Right forelimb (tissue), 1 donor: ENCODE data around the gene TMEM183A.
"Not testable (repeated sequence)": the region's sequence is repeated elsewhere in the genome, so short reads cannot be mapped to it uniquely, and the experiment has no call there.

ENCODE experiments used
- DNase-seq: peaks from one replicate; pipeline ENCODE4 v3.0.0-alpha.2; 2018

TMEM183A gene

DNA sequence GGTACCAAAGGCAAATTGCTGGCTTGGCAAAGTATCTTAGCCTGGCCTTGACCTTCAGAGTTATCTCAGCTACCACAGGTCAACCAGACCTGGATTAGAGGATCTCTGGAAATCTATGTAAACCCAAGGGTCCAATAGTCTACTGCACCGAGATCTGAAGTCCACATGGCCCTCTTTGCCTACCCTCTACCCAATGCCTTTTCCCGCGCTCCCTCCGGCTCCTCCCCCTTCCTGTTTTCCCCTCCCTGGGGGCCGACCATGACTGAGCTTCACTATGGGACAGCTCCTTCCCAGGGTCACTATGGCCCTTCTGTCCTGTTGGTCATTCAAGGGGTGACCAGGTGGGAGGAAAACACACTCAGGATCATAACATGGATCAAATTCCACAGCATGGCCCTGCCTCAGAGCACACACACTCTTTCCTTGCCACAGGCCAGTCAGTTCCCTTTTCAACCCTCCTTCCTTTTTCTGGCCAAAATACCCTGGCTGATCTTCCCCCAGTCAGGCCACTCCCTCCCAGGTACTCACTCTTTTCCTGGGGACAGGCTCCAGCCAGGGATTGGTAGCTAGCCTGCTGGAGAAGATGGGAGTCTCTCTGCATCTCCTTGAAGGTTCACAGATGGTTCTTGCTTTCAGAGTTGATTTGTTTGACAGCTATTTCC is 19.1 kb upstream of the TMEM183A start:
- no peak for DNase-seq

DNA sequence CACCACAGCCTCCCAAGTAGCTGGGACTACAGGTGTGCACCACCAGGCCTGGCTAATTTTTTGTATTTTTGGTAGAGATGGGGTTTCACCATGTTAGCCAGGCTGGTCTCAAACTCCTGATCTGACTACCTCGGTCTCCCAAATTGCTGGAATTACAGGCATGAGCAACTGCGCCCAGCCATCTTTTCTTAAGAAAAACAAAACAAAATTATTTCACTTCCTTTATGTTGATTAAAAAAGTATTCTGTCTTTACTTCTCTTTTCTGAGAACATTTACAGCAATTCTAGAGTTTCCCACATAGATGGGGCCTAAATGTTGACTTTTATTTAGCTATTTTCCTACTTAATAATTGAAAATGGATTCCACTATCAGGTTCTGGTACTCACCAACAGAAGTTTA is 17.3 kb upstream of the TMEM183A start:
- no peak for DNase-seq

DNA sequence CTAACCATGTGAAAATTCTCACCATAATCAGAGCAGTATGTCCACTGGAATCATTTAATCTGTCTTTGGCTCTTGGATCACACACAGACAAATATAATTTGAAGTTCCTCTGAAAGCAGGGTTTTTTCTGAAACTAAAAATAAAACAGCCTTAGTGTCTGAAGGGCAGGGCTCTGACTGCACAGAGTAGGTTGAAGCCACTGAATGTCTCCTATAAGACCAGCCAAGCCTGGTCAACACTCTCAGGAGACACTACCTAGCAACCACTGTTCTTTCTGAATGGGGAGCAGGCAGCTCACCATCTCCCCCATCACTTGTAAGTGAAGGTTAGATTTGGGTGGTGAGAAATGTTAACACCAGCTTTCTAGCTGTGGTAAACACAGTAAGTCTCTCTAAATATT is 16.1 kb upstream of the TMEM183A start:
- DNase-seq = no peak

DNA sequence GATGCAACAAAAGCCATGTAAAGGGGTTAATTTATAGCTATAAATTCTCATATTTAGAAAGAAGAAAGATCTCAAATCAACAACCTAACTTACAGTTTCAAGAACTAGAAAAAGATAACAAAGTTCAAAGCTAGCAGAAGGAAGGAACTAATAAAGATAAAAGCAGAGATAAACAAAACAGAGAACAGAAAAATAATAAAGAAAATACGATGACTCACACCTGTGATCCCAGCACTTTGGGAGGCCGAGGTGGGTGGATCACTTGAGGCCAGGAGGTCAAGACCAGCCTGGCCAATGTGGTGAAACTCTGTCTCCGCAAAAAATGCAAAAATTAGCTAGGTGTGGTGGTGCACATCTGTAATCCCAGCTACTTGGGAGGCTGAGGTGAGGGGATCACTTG is 12.4 kb upstream of the TMEM183A start:
- DNase-seq = no peak

DNA sequence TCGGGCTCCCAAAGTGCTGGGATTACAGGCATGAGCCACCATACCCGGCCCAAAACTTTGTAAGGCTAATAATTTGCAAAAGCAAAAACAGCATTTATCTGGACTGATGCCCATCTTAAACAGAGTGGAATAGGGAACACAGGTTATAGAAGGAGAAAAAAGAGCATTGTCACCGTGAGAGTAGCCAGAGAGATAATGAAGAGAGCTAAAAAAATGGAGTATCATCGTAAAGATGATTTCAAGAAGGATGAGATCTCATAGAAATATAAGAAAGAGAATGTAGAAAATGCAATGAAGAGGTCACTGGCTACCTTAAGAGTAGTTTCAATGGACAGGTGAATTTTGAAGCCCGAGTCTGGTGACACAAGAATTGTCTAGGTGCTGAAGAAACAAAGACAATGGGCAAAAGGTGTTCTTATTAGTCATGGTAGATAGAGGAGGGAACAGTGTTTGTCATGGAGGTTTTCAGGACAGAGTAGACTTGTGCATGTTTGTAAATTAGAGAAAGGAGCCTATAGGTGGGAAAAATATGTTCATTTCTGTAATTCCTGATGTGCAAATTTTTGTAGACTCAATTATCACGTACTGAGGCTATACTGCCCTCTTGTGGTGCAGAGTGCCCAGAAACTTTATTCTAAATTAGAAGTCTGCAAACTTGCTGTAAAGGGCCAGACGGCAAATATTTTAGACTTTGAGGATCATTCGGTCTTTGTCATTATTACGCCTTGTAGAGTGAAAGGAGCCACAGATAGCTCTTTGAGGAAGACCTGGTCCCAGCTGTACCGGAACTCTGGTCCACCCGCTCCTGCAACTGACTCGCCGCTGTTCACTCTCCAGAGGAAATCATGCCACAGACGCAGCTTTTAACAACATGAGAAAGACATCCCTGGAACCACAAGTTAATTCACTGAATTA is 8.1 kb upstream of the TMEM183A start:
- peak; percentile 62 for DNase-seq

DNA sequence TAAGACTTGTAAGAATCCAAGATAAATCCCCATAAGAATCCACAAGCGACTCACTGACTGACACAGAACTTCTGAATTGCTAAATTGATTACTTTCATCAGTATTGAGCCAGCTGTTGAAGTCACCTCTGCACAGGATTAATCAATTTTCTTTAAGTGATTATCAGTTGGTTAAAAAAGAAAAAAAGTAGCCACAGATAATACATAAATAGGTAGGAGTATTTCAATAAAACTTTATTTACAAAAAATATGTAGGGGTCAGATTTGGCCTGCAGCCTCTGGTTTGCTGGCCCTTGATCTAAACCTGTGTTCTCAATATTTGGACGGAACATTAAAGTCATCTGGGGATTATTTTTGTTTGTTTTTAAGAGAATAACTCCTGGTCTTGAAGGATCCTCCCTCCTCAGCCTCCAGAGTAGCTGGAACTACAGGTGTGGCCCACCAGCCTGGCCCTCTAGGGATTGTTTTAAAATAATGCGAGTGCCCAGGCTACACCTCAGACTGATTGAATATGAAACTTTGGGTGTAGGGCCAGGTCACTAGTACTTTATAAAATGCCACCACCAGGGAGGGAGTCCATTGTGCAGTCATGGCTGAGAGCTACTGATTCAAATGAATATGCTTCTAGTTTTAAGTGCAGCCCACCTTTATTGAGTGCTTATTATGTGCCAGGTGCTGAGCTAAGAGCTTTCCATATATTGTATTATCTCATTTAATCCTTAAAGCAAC is 6.8 kb upstream of the TMEM183A start:
- DNase-seq = no peak

DNA sequence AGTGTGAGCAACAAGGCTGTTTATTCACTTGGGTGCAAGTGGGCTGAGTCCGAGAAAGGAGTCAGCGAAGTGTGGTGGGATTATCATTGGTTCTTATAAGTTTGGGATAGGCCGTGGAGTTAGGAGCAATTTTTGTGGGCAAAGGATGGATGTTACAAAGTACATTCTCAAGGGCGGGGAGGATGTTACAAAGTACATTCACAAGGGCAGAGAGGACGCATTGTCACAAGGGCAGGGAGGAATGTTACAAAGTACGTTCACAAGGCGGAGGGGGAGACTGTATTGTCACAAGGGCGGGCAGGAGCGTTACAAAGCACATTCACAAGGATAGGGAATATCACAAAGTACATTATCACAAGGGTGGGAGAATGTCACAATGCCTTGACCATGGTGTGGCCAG is 5.2 kb upstream of the TMEM183A start:
- DNase-seq = no peak

DNA sequence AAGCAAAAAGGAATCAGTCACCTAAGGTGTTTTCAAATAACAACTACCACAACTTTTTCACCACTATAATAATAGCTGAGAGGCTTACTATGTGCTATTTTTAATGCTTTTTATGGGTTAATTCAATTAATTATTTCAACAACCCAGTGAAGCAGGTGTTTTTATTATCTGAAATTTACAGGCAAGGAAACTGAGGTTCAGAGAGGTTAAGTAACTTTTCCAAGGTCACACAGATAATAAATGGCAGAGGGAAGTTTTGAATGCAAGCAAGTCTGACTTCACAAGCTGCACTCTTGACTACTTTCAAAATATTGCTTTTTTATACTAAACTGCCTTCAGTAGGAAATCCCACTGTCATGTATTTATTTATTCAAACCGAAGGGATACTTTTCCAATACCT is 4.2 kb upstream of the TMEM183A start:
- no peak for DNase-seq

DNA sequence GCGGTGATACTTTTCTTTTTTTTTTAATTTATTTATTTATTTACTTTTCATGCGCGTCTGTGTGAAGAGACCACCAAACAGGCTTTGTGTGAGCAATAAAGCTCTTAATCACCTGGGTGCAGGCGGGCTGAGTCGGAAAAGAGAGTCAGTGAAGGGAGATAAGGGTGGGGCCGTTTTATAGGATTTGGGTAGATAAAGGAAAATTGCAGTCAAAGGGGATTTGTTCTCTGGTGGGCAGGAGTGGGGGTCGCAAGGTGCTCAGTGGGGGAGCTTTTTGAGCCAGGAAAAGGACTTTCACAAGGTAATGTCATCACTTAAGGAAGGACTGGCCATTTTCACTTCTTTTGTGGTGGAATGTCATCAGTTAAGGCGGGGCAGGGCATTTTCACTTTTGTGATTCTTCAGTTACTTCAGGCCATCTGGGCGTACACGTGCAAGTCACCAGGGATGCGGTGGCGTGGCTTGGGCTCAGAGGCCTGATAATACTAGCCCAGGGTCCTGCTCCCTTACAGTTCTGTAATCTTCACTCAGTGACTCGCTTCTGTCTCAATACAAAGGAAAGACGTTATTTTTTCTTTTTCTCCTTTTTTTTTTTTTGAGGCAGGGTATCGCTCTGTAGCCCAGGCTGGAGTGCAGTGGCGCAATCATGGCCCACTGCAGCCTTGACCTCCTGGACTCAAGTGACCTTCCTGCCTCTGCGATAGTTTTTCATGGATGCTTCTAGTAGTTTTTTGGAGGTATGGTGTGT is 1.6 kb upstream of the TMEM183A start:
- not testable (repeated sequence) for DNase-seq

DNA sequence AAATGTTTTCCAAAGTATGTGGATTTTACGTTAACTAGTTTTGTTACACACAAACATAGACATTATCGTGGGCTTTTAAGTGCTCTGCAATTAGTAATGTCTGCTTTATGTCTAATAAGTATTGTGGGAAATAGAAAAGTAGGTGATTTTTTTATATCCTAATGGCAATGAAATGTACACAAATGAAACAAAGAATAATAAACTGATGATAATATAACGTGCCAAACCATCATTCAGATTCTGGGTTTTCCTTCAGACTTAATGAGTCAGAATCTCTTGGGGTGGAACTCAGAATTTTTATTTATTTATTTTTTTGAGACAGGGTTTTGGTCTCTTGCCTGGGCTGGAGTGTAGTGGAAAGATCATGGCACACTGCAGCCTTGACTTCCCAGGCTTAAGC is 2.0 kb downstream of the TMEM183A start:
- DNase-seq = no peak

DNA sequence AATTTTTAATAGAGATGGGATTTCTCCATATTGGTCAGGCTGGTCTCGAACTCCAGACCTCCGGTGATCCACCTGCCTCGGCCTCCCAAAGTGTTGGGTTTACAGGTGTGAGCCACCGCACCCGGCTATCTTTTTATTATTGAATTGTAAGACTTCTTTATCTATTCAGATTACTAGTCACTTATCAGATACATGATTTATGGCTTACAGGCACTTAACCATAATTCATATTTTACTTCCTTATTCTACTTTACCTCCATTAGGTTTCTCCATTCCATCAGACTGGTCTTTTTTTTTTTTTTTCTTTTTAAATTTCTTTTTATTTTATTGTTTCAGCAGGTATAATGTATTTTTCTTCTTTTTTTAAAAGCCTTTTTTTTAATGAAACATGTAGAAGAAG is 4.4 kb downstream of the TMEM183A start:
- no peak for DNase-seq

DNA sequence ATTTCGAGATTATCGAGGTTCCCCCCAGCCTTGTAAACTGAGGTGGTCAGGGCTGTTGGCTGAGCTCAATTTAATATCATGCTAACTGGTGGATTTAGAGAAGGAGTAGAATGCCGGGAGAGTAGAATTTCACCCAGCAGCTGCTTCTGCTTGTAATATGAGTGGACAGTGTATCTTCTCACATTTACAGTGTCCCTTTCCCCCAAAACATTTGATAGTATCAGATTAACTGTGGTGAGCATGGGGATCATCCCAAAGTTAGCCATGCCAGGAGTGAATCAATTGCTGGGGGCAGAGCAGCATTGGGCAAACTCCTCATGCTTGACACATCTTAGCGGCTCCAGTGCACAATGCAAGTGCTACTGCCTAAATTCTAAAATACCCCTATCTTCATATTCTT is 9.9 kb downstream of the TMEM183A start:
- no peak for DNase-seq

DNA sequence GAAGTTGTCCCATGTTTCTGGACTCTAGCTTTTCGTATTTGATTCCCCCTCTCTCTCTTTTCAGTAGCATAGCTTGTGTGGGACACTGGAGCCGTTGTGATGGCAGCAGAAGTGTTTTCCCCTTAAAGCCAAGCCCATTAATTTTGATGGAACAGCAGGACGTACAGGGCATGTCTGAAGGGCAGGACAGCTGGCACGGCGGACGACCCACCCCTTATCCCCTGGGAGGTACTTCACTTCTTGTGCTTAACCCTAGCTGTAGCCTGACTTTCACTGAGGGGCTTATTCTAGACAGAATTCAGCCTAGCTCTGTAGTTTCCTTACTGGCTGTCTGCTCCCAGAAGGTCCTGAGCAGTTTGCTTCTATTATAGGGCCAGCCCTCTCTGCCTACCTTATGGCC is 10.5 kb downstream of the TMEM183A start:
- no peak for DNase-seq

DNA sequence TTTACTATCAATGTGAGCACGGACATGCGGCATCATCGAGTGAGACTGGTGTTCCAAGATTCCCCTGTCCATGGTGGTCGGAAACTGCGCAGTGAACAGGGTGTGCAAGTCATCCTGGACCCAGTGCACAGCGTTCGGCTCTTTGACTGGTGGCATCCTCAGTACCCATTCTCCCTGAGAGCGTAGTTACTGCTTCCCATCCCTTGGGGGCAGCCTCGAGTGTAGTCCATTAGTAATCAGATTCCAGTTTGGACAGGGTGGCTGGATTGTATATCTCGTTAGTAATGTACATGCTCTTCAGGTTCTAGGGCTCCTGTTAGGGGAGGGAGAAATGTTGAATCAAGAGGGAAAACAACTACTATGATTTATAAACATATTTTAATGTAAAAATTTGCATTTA is 15.7 kb downstream of the TMEM183A start:
- not testable (repeated sequence) for DNase-seq

DNA sequence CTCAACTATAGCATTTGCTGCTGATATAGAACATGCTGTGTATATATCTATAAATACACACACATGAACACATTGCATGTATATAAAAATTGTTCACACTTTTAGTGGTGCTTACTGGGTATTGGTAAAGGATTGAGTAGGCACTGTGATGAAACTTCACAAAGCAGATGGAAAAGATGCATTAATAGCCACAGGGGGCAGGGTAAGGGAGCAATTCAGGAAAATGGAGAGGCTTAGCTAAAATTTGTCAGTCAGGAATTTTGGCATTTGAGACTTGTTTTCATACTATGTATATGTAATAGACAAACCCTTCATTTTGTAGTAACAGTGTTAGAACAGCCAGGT is 18.5 kb downstream of the TMEM183A start:
- no peak for DNase-seq

DNA sequence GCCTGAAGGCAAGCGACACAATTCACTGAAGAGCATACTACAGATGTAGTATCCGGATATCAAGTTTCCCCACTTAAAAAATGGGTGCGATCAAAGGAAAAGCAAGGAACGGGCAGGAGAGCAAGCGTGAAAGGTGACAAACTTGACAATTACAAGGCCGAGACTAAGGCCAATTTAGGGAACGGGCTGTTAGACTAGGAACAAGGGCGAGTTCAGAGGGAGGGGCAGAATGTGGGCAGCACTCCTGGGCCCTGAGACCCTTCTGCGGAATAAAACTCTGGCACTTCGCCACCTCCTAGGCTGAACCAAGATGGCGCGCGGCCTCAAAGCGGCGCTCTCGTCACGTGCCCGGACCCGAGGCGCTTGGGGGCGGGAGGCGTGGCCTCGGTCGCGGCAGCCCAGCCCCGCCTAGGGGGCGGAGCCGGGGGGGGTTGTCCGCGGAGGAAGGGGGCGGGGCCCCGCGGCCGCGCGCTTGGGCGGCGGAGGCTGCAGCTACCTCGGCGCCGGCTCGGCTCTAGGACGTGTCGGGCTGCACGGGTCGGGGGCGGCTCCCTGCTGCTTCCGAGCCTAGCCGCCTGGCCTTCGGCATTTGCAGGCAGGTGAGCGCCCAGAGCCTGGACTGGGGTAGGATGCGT is 19.0 kb downstream of the TMEM183A start, which contains the start of gene PPFIA4:
Gene PPFIA4, plus strand, starts transcription at position 461 of the 635 bp plus-strand sequence. CDS start 12,518 bp downstream, outside the sequence.
- DNase-seq = peak; percentile 94

DNA sequence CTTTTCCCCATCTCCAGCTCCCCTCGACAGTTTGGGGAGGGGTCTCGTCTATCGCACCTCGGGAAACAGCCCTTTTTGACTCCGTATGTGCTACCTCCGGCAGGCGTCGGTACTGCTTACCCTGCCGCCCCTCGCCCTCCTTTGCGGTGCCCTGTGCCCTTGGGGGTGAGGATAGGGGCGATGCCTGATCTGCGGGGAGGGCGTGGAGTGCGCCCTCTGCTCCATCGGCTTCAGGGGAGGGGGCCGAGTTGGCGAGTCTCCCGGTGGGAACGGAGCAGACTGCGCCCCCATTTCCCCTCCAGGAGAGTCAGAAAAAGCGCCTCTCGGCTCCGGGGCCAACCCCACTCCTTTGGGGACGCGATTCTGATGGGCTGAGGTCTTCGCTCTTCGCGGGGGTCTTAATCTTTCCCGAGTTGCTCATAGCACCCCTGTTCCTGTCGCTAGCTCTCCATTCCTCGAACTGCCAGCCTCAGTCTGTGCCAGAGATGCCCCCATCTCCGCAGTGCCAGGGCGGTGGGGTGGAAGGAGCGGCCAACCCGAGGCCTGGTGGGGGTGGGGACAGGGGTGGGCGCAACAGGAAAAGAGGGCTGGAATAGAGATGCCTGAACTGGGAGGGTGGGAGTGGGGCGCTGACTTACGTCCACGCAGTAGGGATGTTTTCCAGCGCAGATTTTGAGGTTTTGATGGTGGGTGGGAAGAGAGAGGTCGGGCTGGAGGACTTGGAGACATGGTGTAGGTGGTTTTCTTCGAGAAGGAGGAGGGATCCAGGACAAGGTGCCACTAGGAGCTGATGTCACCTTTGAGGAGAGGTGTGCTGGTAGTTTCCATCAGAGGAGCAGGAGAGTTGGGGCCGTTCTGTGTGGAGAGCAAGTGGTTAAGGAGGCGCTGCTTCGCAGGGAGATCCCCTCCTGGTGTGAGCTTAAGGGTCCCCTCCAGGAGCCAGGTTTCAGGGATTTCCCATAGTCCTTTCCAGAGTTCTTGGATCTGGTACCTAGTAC is 19.8 kb downstream of the TMEM183A start:
- DNase-seq = no peak

DNA sequence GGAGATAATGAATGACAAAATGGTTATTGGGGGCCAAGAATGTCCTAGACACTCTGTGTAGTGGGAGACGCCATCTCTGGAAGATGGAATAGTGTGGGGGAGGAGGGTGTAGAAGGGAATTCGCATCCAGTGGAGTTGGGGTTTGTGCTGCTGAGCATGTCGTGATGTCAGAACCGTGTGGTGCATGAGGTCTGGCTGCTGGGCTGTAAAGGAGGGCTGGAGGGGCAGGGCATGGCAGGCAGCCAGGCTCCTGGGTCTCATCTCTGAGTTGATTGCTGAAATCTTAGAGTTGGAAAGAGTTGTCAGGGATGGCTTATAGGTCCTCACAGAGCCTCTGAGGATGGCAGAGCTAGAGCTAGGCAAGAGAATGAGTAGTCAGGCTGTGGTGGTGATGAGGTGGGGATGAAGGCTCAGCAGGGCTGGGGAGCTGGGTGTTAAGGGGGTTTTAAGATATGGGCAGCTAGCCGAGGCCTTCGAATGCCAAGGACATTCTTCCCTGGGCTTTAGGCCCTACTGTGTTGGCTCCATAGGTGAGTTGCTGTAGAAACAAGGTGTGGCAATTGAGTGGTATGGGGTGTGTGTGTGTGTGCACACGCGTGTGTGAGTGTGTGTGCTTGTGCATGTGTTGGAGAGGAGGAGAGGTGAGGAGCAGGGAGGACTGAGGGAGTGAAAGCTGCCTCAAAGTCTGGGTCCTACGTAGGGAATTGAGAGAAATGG is 21.1 kb downstream of the TMEM183A start:
- no peak for DNase-seq

DNA sequence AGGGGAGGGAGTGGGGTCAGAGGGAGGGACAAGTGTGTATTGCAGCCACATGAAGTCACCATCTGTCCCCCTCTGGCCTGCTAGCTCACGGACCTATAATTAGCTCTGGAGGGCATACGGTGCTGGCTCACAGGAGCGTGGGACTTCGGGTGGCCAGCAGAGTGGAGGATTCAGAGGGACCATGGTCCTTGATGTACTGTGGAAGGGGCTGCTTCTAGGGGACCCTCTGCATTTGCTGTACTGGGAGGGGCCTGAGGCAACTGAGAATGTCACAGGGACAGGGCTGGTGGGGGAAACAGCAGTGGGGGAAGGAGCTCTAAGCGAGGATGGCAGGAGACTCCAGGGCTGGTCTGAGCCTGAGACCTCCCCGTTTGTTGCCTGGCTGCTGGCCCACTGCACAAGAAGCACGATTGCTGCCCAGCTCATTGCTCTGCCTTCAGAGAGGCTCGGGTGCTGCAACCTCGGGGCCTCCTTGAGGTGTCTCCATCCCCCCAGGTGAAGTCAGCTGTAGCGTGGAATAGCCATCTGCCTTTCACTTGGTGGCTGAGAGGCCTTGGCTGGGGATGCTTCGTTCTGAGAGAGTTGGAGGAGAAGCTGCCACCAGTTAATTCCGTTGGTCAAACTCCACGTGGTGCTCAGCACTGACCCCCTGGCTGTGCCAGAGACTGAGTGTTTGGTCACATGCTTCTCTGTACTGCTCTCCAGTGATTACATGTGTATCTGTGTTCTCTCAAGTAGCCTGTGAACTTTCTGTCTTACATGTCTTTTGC is 21.8 kb downstream of the TMEM183A start:
- no peak for DNase-seq

DNA sequence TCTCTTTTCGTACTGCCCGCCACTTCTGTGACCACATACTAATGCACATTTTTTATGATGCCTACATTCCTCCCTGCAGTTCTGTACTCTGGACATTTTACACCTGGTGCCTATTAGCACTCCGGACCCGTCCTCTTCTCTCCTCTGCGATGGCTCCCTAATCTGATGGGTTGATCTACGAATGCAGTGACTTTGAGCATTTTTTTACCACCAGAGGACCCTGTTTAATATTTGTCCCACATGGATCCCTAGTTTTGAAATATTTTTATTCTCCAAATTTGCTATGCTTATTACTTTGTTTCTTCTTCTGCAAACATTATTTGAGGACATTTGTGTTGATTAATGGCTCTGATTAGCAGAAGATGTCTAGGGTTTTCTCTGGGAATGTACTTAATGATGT is 24.3 kb downstream of the TMEM183A start:
- no peak for DNase-seq
